Measurements from ENCODE around the gene POP5.
A peak's percentile ranks its signal among the peaks of the same experiment; 100 is the strongest.
"Not testable (repeated sequence)": the region's sequence is repeated elsewhere in the genome, so short reads cannot be mapped to it uniquely, and the experiment has no call there.

Gene POP5

DNA sequence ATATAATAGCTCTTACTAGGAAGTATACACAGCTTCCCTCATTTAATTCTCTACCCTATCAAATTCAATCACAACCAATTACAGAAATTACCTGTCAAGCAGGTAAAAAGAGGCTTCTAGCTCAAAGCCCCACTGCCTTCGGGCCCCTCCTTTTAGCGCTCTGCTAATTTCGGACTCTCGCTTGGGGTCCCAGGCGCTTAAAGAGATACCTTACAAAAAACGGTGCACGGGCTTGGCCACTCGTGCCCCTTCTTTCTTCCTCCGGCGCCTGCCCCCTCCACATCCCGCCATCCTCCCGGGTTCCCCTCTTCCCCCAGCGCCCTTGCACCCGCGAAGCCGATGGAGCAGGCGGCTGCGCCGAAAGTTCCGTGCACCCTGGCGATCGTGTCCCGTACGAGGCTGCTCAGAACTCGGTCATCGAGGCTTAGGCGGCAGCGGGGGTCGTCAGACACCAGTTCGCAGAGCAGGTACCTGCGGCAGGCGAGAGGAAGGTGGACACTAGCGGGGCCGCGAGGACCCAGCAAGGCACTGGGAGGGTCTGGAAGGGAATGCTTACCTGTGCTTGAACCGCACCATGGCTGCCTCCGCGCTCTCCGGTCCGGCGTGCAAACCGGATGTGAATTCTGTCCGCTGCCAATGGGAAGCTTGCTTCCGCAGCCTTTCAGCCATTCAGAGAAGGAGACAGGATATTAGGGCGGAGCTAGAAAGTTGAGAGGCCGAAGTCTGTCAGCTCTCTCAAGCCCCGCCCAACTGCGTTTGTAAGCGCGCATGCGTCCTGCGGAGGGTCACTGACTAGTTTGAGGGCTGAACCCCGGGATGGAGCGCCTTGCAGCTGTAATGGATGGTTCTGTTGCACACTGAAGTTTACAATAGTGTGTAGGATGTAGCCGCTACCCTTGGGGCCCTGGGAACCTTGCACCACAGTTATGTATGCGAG is at the start of gene POP5:
POP5 (minus strand) TSS at position 616 of the 937 bp plus-strand sequence; CDS start at position 576, 40 bp downstream.
- DNase-seq, result peak; percentile 100

DNA sequence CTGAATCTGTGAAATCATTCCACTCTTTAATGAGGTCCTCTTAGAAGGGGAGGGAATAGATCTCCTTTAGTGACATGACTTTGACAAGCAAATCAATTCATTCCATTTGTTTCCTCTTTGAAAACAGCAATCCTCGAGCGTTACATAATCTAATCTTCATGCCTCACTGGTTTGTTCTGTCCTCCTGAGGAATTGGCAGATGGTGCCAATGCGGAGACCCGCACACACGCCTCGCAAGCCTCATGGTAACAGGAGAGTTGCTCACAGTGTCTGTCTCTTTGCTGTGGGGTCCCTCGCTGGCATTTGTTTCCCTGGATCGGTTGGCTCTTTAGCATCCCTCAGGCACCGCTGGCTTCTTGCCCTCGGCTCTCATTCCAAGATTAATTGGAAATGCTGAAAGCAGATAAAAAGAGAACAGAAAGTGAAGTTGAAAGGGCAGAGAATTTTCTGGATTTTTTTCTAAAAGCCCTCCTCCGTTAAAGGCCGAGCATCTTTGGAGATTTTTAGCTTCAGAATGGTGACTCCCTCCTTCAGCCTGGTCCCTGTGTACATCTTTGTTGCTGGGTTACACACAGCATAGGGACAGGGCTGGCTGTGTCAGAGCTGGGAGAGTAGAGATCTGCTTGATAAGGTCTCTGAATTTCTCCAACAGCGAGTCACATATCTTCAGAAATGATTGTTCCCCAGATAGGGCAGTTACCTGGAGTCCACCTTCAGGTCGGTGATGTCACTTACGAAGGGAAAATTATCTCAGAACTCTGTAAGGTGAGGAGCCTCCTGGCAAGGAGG is 49.1 kb upstream of the POP5 start:
- no peak for DNase-seq

GRCh38 chr12:120628919-120629318 is 47.7 kb upstream of the POP5 start:
- no peak for DNase-seq

DNA sequence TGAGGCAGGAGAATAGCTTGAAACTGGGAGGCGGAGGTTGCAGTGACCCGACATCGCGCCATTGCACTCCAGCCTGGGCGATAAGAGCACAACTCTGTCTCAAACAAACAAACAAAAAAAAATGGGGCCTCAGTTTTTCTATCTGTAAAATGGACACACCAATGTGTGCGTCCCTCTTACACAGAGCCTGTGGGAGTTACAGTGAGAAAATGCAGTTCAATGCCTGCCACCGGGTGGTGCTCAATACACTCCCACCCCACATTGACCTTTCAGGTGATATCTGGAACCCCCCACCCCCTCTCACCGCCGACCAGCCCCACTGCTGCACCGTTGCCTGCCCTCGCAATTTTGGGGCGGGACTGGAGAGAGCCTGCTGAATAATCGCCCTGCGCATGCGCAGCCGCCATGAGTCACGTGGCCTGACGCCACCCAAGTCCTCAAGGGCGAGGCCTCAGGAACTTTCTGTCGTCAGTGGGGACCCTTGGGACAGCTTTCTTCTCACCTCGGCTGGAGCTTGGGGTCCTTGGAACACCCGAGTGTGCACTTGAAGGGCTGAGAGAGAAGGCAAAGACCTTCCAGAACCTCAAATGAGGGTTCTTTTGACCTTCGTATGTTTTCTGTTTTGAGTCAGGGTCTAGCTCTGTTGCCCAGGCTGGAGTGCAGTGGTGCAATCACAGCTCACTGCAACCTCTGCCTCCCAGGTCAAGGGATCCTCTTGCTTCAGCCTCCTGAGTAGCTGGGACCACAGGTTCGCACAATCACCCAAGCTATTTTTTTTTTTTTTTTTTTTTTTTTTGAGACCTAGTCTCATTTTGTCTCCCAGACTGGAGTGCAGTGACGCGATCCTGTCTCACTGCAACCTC is 44.6 kb upstream of the POP5 start:
- DNase-seq, result peak; percentile 39

- no peak for DNase-seq
These were observed 39.4 kb upstream of the POP5 start for GRCh38 chr12:120620624-120621023.

GRCh38 chr12:120618954-120619615 is 37.9 kb upstream of the POP5 start:
- DNase-seq, result no peak

GRCh38 chr12:120617767-120618166 is 36.6 kb upstream of the POP5 start:
- not testable (repeated sequence) for DNase-seq

- DNase-seq, result not testable (repeated sequence)
These were observed 36.0 kb upstream of the POP5 start for GRCh38 chr12:120617193-120617592.

- DNase-seq, result no peak
These were observed 33.6 kb upstream of the POP5 start for GRCh38 chr12:120614848-120615247.

GRCh38 chr12:120611534-120611933 is 30.3 kb upstream of the POP5 start:
- not testable (repeated sequence) for DNase-seq

- DNase-seq, result no peak
These were observed 29.4 kb upstream of the POP5 start for GRCh38 chr12:120610560-120610959.

DNA sequence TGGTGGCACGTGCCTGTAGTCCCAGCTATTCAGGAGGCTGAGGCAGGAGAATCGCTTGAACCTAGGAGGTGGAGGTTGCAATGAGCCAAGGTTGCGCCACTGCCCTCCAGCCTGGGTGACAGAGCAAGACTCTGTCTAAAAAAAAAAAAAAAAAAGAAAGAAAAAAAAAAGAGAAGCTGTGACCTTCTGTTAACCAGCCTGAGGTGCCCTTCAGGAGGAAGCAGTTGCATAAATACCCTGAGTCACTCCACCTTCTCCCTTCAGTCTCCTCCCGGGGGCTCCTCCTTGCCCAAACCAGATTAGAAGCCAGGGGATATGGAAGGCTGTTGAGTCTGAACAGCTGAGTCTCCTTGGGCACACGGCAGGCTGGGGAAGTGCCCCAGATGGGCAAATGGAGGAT is 21.2 kb upstream of the POP5 start:
- peak; percentile 84 for DNase-seq

DNA sequence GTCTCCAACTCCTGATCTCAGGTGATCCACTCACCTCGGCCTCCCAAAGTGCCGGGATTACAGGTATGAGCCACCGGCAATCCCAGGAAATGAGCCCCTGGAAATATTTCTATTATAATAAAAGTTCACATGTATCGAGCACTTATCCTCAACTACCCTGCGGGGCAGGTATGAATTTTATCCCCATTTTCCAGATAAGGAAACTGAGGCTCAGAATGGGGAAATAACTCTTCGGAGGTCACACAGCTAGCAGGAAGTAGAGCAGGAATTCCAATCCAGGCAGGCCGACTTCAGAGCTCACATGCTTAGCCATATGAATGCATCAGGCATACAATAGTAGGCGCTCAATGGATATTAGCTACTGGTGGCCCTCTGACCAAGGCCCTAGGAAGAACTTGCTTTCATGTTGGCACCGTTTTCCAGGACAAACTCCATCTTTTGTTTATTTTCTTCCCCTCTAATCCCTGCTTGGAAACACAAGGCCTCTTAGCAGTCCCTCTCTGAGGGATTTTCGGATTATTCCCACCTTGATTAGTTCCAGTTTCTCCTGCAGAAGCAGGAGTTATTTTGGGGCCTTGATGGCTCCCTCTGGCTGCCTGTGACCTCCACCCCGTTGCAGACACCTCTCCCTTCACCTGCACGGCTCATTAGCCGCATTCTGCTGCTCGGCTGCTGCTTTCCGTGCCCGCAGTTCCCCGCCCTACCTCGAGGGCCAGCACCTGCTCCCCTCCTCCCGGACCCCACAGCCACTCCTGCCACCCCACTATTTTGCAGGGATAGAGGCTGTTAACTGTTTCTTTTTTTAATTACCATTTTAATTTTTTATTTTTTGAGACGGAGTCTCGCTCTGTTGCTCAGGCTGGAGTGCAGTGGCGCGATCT is 18.7 kb upstream of the POP5 start:
- no peak for DNase-seq

DNA sequence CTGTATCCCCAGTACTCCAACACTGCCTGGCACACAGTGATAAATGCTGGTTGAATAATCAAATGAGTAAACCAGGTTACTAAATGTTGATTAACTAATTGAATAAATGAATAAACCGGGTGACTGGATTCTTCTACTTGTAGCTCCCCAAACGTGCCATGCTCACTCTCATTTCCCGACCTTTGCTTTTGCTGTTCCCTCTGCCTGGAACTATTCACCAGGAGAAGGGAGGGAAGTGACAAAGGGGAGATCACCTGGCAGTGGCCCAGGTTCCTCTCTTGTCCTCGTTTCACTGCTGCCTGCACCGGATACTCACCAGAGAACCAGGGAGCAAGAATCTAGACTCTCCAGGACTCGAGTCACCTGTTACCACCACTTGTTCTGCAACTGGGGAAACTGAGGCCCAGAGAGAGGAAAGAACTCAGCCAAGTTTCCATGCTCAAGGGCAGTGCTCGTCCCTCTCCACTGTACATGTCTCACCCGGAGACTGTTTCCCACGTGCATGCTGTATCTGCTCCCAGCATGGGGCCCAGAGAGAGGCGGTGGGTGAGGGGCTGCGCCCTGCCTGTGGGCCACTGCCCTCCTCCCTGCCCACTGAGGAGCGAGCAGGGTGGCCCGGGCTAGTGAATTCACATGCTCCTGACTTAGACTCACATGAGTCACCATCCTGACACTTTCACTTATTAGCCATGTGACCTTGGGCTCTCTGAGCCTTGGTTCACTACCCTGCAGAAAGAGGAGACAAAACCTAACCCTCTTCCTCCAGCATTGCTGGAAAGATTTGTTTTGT is 17.7 kb upstream of the POP5 start:
- DNase-seq, result no peak

GRCh38 chr12:120597861-120598260 is 16.7 kb upstream of the POP5 start:
- no peak for DNase-seq

- no peak for DNase-seq
These were observed 15.7 kb upstream of the POP5 start for GRCh38 chr12:120596901-120597300.

- DNase-seq, result no peak
These were observed 11.2 kb upstream of the POP5 start for GRCh38 chr12:120592121-120593049.

GRCh38 chr12:120590741-120591407 is 9.7 kb upstream of the POP5 start:
- DNase-seq, result no peak
